Fibroblast of skin of abdomen (primary cell): ENCODE measurements around the gene SLC16A10.
"Not testable (repeated sequence)": the region's sequence is repeated elsewhere in the genome, so short reads cannot be mapped to it uniquely, and the experiment has no call there.

Experiments used
- DNase-seq: peaks from one replicate; pipeline ENCODE4 v3.0.0-alpha.2; 2013

The SLC16A10 gene

GRCh38 chr6:111087871-111088667 lies 766 bp downstream of the SLC16A10 start:
- DNase-seq: no peak

GRCh38 chr6:111088668-111089003 lies 1.3 kb downstream of the SLC16A10 start:
- DNase-seq: no peak

DNA sequence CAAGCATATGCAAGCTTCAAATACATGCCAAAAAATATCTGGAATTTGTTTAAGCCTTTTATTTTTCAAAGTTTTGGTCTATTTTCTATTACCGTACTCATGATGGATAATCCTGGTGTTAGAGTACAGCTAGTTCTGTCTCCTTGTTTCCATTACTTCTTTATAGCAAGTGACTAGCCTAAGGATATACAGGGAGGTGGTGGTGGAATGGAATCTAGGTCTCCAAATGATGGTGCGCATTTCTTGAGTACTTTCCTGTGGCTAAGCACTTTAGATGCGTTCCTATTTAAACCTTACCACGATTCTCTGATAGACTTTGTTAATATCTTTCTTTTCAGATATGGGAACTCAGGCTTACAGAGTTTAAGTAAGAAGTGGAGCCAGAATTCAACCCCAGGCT lies 3.5 kb downstream of the SLC16A10 start:
- DNase-seq: no peak

GRCh38 chr6:111091987-111092386 lies 4.7 kb downstream of the SLC16A10 start:
- no peak for DNase-seq

- not testable (repeated sequence) for DNase-seq
Observed at GRCh38 chr6:111095488-111095887, 8.2 kb downstream of the SLC16A10 start.

DNA sequence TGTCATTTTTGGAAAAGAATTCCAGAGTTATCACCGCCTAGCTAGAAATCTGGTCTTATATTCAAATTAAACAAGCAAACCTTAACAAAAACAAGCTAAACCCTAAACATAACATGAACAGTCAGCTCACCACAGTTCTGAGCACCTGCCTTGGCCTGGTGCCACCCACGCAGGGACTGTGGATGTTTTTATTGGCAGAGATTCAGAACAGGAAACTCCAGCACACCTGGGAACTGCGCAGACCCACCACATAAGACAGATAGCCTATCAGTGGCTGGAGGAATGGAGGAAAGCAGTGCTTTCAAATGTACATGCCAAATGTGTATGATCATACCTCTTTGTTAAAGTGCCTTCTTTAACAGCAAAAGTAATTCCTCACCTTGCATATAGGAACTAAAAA lies 8.9 kb downstream of the SLC16A10 start:
- DNase-seq: no peak

DNA sequence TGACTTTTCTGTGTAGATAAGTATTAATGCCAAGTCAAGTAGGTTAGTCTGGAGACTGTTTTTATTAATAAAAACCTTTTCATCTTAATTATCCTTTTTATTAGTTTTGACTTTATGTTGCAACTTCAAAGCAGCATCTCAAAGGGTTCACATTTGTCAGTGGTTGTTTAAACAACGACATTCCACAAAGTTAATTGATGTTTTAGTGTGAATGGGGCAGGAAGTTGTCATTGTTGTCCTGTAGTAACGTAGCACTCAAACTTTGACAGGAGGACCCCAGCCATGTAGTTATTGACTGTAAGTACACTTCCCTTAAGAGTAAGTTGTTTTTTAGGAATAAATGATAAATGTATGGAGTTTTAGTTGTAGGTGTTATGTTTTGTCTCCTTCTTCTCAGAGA lies 11.3 kb downstream of the SLC16A10 start:
- DNase-seq: no peak

DNA sequence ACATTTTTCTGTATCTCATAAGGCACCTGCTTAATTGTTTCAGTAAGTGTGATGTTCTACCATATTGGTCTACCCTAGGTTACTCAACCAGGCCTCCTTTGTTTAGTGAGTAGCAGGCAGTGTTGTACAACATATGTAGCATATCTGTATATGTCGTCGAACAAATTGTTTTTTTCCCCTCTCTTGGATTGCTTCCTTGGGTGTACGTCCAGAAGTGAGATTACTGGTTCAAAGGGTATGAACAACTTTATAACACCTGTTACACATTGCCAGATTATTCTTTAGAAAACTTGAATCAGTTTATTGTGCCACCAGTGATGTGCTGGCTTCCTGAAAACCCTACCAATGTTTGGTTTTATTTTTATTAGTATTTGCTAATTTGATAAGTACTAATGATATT lies 14.7 kb downstream of the SLC16A10 start:
- no peak for DNase-seq

DNA sequence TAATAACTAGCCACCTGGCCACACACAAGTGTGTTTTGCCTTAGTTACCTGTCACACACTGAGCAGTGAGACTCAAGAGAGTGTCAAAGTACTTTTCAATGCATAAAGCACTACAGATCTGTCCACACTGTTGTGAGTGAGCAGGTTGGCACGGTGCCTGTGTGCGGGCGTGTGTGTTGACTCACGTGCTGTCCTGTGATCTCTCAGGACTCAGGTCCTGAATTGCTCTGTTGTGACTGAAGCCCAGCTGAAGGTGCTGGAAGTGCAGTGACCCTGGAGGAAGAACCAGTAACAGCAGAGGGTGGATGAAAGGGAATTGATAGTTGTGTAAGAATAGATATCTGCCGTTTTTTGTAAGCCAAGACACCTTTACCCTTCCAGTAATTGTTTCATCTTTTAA lies 18.3 kb downstream of the SLC16A10 start:
- peak; percentile 5 for DNase-seq

DNA sequence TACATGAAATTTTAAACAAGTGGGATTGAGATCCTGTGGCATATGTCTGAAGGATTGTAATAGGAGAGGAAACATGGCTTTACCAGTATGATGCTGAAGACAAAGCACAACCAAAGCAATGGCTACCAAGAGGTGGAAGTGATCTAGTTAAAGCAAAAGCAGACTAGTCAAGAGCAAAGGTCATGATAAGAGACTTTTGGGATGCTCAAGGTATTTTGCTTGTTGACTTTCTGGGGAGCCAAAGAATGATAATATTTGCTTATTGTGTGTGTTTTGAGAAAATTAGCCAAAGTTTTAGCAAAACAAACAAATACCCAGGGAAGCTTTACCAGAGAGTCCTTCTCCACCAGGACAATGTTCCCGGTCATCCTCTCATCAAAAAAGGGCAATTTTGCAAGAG lies 20.3 kb downstream of the SLC16A10 start:
- no peak for DNase-seq

DNA sequence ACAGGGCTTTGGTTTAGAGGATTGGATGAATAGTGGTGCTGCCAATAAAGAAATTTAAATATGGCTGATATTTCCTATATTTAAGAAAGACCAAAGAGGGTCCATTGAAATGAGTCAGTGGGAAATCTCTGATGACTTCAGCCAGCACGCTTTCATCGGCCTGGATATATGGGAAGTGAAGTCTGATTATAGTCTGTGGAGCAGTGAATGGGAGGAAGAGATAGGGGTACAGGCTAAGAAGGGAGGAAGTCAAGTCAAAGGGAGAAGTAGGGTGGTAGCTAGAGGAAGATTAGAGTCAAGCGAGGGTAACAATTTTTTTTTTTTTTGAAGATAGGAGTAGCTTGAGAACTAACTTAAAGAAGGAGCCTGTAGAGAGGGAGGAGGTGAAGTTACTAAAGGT lies 22.7 kb downstream of the SLC16A10 start:
- no peak for DNase-seq

DNA sequence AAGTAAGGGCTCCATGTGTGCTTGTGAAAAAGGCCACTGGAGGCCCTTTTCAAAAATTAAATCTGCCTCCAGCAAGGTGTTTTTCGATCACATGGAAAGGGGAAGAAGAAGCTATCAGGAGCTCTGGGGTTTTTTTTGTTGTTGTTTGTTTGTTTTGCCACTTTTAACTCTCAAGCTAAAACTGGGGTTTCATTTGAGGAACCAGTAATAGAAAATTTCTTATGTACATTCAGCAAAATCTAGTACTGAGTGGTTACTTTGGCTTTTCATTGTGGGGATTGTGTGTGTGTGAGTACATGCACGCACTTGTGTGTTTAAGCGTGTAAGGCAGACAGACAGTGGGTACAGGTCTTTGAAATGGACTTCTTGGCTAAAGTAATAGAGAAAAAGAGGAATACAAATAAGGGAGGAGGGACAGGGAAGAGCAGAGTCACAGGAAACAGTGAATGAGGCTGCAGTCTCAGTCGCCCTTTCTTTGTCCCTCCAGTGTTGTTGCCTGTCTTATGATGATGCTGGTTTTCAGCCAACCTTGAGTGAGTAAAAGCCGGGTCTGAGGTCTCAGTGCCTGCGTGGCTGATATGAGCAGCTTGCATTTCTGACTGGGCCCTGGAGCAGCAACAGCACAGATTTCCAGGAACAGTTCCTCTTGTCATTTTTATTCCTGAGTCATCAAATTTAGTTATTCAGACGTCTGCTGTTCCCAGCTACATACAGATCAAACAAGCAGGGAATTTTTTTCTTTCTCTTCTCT lies 26.2 kb downstream of the SLC16A10 start:
- peak; percentile 85 for DNase-seq

GRCh38 chr6:111114087-111114443 lies 26.8 kb downstream of the SLC16A10 start:
- DNase-seq: peak; percentile 19

DNA sequence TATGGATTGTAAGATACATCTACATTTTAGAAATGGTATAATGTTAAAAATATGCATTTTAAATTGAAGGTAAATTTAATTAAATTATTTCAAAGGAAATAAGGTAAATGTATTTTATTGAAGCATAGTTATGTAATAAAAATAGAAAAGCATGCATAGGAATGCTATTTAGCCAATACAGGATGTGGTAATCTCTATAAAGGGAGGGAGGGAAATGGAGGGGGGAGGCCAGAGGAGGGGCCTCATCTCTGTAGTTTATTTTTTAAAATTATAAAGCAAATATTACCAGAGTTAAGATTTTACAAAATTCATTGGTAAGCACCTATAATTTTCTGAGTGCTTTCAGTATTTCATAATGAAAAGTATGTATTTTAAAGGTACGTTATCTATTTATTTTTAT lies 27.2 kb downstream of the SLC16A10 start:
- peak; percentile 28 for DNase-seq

DNA sequence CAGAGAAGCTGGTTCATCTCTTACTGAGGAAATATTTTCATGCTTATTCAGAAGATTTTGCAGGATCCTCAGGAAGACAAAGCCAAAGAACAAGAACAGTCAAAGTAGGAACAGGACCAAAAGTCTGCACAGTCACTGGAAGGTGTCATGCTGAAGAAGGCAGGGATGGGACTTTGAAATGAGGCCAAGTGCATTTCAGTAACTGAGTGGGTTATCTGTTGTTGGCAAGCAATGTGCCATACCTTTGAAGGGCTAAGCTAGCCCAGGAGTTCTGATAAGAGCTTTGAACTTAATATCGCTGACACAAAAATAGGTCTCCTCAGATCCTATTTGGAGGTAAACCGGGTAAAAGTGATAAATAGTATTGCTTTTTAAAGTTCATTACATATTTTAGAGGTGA lies 31.5 kb downstream of the SLC16A10 start:
- peak; percentile 5 for DNase-seq

- DNase-seq: peak; percentile 21
Observed at GRCh38 chr6:111119571-111120329, 32.4 kb downstream of the SLC16A10 start.

DNA sequence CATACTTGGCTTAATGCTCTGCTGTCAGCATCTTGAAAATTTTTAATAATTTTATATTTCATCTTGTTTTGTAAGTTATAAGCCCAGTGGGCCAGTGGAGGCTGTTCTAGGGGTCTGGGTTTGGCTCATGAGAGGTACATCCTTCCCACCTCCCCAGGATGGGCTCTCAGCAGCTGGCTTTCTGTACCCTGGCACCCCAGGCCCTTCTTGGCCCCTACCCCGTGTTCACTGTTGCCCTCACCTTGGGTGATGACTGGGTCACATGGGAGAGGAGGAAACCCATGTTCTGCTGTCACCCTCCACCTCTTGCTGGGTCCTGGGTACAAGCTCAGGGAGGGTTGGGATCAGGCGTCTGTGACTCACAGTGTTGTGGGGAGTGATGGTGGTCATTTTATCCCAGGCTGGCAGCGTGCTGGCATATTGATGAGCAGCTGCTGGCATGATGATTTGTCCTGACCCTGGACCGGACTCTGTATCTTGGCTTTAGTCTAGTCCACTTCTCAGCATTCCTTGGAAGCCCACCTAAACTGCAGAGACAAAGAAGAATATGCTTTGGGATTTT lies 34.6 kb downstream of the SLC16A10 start:
- no peak for DNase-seq

DNA sequence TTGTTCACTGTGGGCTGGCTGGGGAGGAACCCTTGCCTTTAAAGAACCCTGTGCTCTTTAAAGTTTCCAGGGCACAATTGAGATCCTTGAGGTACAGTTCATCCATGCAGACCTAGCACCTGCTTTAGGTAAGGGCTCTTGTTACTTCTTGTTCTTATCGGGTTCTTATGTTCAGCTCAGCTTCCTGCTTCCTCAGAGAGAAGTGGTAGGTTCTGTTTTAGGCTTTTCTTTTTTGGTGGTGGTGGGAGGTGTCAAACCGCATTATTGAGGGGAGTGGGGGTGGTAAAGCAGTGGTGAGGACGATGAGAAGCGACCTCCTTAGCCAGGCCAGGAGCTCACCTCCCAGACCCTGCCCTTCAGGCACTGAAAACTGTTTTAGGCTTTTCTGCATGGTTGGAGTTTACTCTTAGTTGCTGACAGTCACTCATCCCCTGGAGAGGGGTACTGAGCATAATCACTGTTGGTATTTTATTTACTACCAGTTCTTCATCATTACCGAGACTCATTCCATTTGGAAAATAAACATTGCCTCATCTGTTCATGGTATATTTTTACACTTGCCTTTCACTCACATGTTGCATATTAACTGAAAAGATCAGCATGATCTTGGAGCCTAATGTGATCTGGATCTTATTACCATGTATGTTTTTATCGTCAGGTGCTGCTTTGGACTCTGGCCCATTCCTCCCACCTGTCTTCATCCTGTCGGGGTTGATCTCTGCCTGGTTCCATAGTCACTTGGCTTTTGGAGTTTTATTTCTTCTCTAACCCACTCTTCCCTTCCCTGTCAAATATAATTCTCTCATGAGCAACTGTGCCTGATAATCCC lies 35.4 kb downstream of the SLC16A10 start:
- no peak for DNase-seq

DNA sequence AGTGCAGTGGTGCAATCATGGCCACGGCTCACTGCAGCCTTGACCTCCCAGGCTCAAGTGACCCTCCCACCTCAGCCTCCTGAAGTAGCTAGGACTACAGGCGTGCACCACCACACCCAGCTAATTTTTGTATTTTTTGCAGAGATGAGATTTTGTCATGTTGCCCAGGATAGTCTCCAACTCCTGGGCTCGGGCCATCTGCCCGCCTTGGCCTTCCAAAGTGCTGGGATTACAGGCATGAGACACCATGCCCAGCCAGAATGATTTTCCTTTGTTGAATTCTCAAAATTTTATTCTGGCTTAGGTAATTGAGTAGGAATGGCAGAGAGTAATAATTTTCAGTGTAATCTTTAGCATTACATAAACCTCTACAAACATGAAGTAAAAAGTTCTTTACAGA lies 37.1 kb downstream of the SLC16A10 start:
- DNase-seq: no peak

GRCh38 chr6:111129013-111129412 lies 41.7 kb downstream of the SLC16A10 start:
- no peak for DNase-seq

- DNase-seq: not testable (repeated sequence)
Observed at GRCh38 chr6:111131018-111131417, 43.7 kb downstream of the SLC16A10 start.

DNA sequence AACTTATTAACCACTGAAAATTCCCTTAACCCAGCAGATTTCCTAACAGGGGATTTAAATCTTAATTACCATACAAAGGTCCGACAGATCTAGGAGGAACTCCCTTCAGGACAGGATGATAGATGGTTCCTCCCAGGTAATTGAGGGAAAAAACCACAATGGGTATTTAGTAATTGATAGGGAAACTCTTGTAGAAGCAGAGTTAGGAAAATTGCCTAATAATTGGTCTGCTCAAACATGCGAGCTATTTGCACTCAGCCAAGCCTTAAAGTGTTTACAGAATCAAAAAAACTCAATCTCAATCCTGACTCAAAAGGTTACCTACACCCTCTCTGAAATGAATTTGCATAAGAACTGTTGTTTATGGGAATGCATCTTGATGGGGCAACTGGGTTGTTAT lies 45.4 kb downstream of the SLC16A10 start:
- DNase-seq: not testable (repeated sequence)
